ENCODE results near the gene UBA7.

DNA sequence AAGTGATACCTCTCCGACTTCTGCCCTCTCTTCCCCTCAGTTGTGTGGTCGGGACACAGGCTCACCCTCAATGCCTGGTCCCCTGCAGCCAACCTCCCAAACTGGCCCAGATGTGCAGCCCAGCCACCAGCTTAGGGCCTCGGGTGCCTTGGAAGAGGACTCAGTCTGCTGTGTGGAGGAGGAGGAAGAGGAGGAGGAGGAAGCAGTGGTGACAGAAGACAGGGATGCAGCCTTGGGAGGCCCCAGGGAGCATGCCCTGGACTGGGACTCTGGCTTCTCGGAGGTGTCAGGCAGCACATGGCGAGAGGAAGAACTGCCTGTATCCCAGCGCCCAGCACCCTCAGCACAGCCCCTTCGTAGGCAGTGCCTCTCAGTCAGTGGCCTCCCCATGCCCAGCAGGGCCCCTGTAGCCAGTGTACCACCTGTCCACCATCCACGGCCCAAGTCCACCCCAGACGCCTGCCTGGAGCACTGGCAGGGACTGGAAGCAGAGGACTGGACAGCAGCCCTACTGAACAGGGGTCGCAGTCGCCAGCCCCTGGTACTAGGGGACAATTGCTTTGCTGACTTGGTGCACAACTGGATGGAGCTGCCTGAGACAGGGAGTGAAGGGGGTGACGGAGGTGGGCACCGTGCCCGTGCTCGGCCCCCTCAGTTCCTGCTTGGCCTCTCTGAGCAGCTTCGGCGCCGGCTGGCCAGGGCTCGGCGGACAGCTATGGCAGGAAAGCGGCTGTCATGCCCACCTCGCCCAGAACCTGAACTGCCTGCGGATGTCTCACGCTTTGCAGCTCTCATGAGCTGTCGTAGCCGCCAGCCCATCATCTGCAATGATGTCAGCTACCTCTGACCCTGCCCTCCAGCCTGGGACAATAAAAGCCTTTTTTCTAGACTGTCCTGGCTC is 9.4 kb downstream of the UBA7 start:
- TF ChIP-seq, protein P1, sequence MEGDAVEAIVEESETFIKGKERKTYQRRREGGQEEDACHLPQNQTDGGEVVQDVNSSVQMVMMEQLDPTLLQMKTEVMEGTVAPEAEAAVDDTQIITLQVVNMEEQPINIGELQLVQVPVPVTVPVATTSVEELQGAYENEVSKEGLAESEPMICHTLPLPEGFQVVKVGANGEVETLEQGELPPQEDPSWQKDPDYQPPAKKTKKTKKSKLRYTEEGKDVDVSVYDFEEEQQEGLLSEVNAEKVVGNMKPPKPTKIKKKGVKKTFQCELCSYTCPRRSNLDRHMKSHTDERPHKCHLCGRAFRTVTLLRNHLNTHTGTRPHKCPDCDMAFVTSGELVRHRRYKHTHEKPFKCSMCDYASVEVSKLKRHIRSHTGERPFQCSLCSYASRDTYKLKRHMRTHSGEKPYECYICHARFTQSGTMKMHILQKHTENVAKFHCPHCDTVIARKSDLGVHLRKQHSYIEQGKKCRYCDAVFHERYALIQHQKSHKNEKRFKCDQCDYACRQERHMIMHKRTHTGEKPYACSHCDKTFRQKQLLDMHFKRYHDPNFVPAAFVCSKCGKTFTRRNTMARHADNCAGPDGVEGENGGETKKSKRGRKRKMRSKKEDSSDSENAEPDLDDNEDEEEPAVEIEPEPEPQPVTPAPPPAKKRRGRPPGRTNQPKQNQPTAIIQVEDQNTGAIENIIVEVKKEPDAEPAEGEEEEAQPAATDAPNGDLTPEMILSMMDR (IDR thresholded peaks at IDR 0.05; ENCODE audit: extremely low read depth in 1 of 2, insufficient read depth in 1 of 2, low read depth in 1 of 2, low read length in 2 of 2): no peak
- TF ChIP-seq EZH2 (IDR thresholded peaks at IDR 0.05; ENCODE audit: borderline replicate concordance, low read depth, low read length, severe bottlenecking) (no peak), POLR2AphosphoS5 (IDR thresholded peaks at IDR 0.05; ENCODE audit: insufficient read depth, low read depth, low read length) (no peak), JUN (IDR thresholded peaks at IDR 0.05; ENCODE audit: borderline replicate concordance, insufficient read depth, insufficient read length, low read depth) (no peak), FOS (IDR thresholded peaks at IDR 0.05; ENCODE audit: borderline replicate concordance, insufficient read depth, low read length) (no peak), GATA2 (IDR thresholded peaks at IDR 0.05; ENCODE audit: insufficient read depth, insufficient read length, low read depth, low read length) (no peak)
- TF ChIP-seq, protein P2, sequence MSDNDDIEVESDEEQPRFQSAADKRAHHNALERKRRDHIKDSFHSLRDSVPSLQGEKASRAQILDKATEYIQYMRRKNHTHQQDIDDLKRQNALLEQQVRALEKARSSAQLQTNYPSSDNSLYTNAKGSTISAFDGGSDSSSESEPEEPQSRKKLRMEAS (IDR thresholded peaks at IDR 0.05; ENCODE audit: insufficient read depth, insufficient read length): no peak
